ENCODE data around the gene FGF23.
"Not testable (repeated sequence)": the region's sequence is repeated elsewhere in the genome, so short reads cannot be mapped to it uniquely, and the experiment has no call there.

Gene FGF23

GRCh38 chr12:4379405-4379804, at the start of gene FGF23:
Gene FGF23, minus strand, starts transcription at chr12:4379712. Its CDS starts 130 bp downstream, at chr12:4379582.
- no peak for DNase-seq

- no peak for DNase-seq
Observed at GRCh38 chr12:4424422-4424821, 44.9 kb upstream of the FGF23 start.

GRCh38 chr12:4423528-4424195, 44.1 kb upstream of the FGF23 start:
- no peak for DNase-seq

- DNase-seq: no peak
Observed at GRCh38 chr12:4422985-4423384, 43.5 kb upstream of the FGF23 start.

- peak; percentile 5 for DNase-seq
Observed at GRCh38 chr12:4421590-4422031, 42.1 kb upstream of the FGF23 start.

GRCh38 chr12:4420138-4420670, 40.7 kb upstream of the FGF23 start:
- no peak for DNase-seq

GRCh38 chr12:4418913-4419312, 39.4 kb upstream of the FGF23 start:
- no peak for DNase-seq

- DNase-seq: no peak
Observed at GRCh38 chr12:4417936-4418335, 38.4 kb upstream of the FGF23 start.

- no peak for DNase-seq
Observed at GRCh38 chr12:4417455-4417854, 37.9 kb upstream of the FGF23 start.

GRCh38 chr12:4416276-4416675, 36.8 kb upstream of the FGF23 start:
- no peak for DNase-seq

- no peak for DNase-seq
Observed at GRCh38 chr12:4412465-4412864, 33.0 kb upstream of the FGF23 start.

GRCh38 chr12:4412056-4412455, 32.5 kb upstream of the FGF23 start:
- no peak for DNase-seq

GRCh38 chr12:4407136-4407535, 27.6 kb upstream of the FGF23 start:
- DNase-seq: no peak

GRCh38 chr12:4404877-4405637, 25.5 kb upstream of the FGF23 start:
- DNase-seq: not testable (repeated sequence)

GRCh38 chr12:4402996-4403395, 23.5 kb upstream of the FGF23 start:
- no peak for DNase-seq

- DNase-seq: no peak
Observed at GRCh38 chr12:4401117-4401516, 21.6 kb upstream of the FGF23 start.

- no peak for DNase-seq
Observed at GRCh38 chr12:4395818-4396217, 16.3 kb upstream of the FGF23 start.

GRCh38 chr12:4393211-4393610, 13.7 kb upstream of the FGF23 start:
- no peak for DNase-seq

- no peak for DNase-seq
Observed at GRCh38 chr12:4392223-4392742, 12.8 kb upstream of the FGF23 start.

- DNase-seq: no peak
Observed at GRCh38 chr12:4388662-4389061, 9.2 kb upstream of the FGF23 start.

- DNase-seq: no peak
Observed at GRCh38 chr12:4388032-4388431, 8.5 kb upstream of the FGF23 start.

- DNase-seq: no peak
Observed at GRCh38 chr12:4387607-4388006, 8.1 kb upstream of the FGF23 start.

GRCh38 chr12:4386801-4387200, 7.3 kb upstream of the FGF23 start:
- DNase-seq: no peak

GRCh38 chr12:4383304-4383865, 3.9 kb upstream of the FGF23 start:
- DNase-seq: no peak

Data from NCI-H2227 treated with DMSO at 0.1 percent for 48 hours (cell line).